Neural crest cell (in vitro differentiated cells): ENCODE data around the gene AARSD1. TPM values are rescaled to one million over a fixed set of nuclear protein-coding genes. Genes with fewer than 3 reads are reported as not detected.
A peak's percentile ranks its signal among the peaks of the same experiment; 100 is the strongest.

ENCODE experiments used
- DNase-seq: peaks from one replicate; pipeline ENCODE4 v3.0.0; 2021; ENCODE audit warnings: low read depth, mixed read lengths, low spot score
- H3K27ac Mint-ChIP-seq: one replicate; pipeline ENCODE4 v1.8.0; 2021; ENCODE audit warnings: mild to moderate bottlenecking, mixed read lengths; ENCODE audit not compliant: unreplicated experiment
- H3K27me3 Mint-ChIP-seq: 2 replicates; pipeline ENCODE4 v1.8.0; 2021; ENCODE audit warnings: low read depth, mild to moderate bottlenecking, mixed read lengths
- H3K36me3 Mint-ChIP-seq: 2 replicates; pipeline ENCODE4 v1.8.0; 2021; ENCODE audit warnings: low read depth, mild to moderate bottlenecking, mixed read lengths
- H3K4me1 Mint-ChIP-seq: 2 replicates; pipeline ENCODE4 v1.8.0; 2021; ENCODE audit warnings: mixed read lengths
- H3K4me3 Mint-ChIP-seq: one replicate; pipeline ENCODE4 v1.8.0; 2021; ENCODE audit warnings: mild to moderate bottlenecking, mixed read lengths
- H3K9me3 Mint-ChIP-seq: 2 replicates; pipeline ENCODE4 v1.8.0; 2021; ENCODE audit warnings: mixed read lengths
- CTCF ChIP-seq: fragments of 200-600 bp; sonication (generic); conservative IDR thresholded peaks from 2 replicates; pipeline ENCODE4 v1.5.0; 2021; ENCODE audit warnings: antibody characterized with exemption, mild to moderate bottlenecking
- total RNA-seq: library from RNA; stranded (reverse); gene quantifications from 2 replicates; pipeline ENCODE4 v1.2.1, GENCODE V29; 2021

Gene AARSD1
- total RNA-seq, 1 donor from 2014 or later = 61.6 TPM

- no peak overlapping the region for H3K27ac Mint-ChIP-seq
- H3K36me3 Mint-ChIP-seq = peaks cover 4% of the 10 kb centered on the region
- no peak overlapping the region for H3K4me3 Mint-ChIP-seq
- H3K27me3 Mint-ChIP-seq = no peaks in the 10 kb centered on the region
- no peaks in the 10 kb centered on the region for H3K4me1 Mint-ChIP-seq
- DNase-seq = no peak
- TF ChIP-seq CTCF = no peak
- no peaks in the 10 kb centered on the region for H3K9me3 Mint-ChIP-seq
Observed at GRCh38 chr17:42950044-42950783, 14.0 kb downstream of the AARSD1 start.

DNA sequence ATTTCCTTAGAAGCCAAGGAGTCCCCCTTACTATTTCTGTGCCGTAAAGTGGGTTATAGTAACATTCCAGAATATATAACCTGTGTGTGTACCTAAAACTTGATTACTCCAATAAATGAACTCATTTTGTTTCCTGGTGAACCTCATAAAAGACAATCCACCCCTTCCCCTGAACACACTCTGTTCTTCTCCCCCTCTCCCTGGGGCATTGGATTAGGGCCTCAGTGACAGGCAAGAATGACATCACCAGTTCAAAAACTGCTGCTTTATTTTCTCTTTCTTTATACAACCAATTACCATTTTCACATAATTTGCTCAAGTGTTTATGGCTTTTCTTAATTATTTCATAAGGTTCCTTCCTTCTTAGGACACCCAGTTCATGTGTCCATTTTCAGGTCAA lies 17.4 kb downstream of the AARSD1 start:
- Mint-ChIP-seq H3K4me3 (no peak overlapping the region), H3K9me3 (no peaks in the 10 kb centered on the region), H3K36me3 (no peaks in the 10 kb centered on the region), H3K27ac (no peak overlapping the region), H3K4me1 (no peaks in the 10 kb centered on the region), H3K27me3 (no peaks in the 10 kb centered on the region)
- no peak for TF ChIP-seq CTCF
- DNase-seq = no peak

DNA sequence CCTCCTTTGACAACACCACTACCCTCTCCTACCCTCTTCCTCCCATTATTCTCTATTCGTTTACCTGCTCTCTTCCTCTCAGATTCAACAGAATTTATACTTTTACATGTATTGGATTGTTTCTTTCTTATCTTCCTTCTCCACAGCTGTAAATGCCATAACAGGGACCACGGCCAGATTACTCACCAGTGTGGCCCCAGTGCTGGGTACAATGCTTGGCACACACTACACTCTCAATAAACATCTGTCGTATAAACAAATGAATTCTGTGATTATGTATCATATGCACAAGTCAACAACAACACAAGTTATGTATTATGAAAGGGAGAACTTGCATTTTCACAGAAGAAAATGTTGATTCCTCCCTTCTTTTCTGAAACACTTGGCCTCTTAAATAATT lies 20.0 kb downstream of the AARSD1 start:
- no peaks in the 10 kb centered on the region for H3K36me3 Mint-ChIP-seq
- H3K27me3 Mint-ChIP-seq = peaks cover 6% of the 10 kb centered on the region
- H3K9me3 Mint-ChIP-seq = no peaks in the 10 kb centered on the region
- H3K4me1 Mint-ChIP-seq = no peaks in the 10 kb centered on the region
- H3K27ac Mint-ChIP-seq = no peak overlapping the region
- no peak for TF ChIP-seq CTCF
- H3K4me3 Mint-ChIP-seq = no peak overlapping the region
- DNase-seq = no peak

DNA sequence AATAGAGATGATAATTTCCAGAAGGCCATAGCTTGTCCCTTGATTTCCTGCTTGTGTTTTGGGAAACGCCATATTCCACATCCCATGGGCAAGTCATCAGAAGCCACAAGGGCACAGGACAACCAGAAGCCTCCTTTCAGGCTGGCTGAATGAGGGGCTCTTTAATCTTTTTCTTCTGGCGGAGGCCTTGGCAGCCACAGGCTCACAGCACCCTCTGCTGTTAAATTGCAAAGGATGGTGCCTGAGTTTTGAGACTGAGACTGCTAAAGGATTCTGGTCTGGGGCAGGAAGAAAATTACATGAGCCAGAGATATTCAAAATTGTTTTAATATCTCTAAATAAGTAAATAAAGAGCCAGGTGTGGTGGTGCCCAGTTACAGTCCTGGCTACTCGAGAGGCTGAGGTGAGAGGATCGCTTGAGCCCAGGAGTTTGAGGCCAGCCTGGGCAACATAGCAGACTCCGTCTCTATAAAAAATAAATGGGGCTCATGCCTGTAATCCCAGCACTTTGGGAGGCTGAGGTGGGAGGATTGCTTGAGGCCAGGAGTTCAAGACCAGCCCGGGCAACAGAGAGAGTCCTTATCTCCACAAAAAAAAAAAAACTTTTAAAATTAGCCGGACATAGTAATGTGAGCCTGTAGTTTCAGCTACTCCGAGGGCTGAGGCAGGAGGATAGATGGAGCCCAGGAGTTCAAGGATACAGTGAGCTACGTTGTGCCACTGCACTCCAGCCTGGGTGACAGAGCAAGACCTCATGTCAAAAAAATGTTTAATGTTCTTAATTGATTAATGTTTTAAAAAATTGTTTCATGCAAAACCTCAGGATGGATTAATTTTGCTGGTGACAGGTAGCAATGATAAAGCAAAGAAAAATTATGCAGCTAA lies 26.3 kb downstream of the AARSD1 start:
- no peaks in the 10 kb centered on the region for H3K4me1 Mint-ChIP-seq
- H3K9me3 Mint-ChIP-seq = no peaks in the 10 kb centered on the region
- peak; percentile 26 for DNase-seq
- no peaks in the 10 kb centered on the region for H3K36me3 Mint-ChIP-seq
- H3K4me3 Mint-ChIP-seq = no peak overlapping the region
- TF ChIP-seq CTCF = peak; percentile 68
- H3K27me3 Mint-ChIP-seq = peaks cover 26% of the 10 kb centered on the region
- no peak overlapping the region for H3K27ac Mint-ChIP-seq

- Mint-ChIP-seq H3K4me1 (peaks cover 4% of the 10 kb centered on the region), H3K27me3 (peaks cover 9% of the 10 kb centered on the region)
- TF ChIP-seq CTCF = no peak
Observed at GRCh38 chr17:42929497-42929844, 34.8 kb downstream of the AARSD1 start.

More at GRCh38 chr17:42929497-42929844, 34.8 kb downstream of the AARSD1 start:
- no peak overlapping the region for H3K4me3 Mint-ChIP-seq
- peaks cover 3% of the 10 kb centered on the region for H3K9me3 Mint-ChIP-seq
- H3K36me3 Mint-ChIP-seq = no peaks in the 10 kb centered on the region
- DNase-seq = no peak
- H3K27ac Mint-ChIP-seq = no peak overlapping the region
